Measurements from ENCODE around the gene WWOX. TPM values are rescaled to one million over a fixed set of nuclear protein-coding genes. Genes with fewer than 3 reads are reported as not detected.
A peak's percentile ranks its signal among the peaks of the same experiment; 100 is the strongest.

Gene WWOX
- total and polyA plus RNA-seq, 2 of the 13 experiments (the other 11 are each of a cell fraction or from before 2014, with no cell fraction given) = 9.1 to 37.4 TPM

DNA sequence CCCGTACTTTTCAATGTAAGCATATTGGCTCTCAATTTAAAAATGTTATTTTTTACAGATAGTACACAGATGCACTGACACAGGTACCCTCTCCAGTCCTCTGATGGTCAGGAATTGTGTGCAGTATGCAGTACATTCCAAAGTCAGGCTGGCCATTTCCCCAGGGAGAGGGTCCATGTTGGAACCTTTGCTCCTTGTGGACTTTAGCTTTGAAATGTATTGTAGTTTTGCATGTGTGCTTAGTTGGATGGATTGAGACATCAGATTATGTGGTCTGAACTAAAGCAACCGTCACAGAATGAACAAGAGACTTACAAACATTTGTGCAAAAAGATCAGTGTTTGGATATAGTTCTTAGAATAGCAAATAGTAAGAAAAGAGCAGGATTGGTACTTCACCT lies 381.1 kb downstream of the WWOX start (continued):
- TF ChIP-seq, protein P1, sequence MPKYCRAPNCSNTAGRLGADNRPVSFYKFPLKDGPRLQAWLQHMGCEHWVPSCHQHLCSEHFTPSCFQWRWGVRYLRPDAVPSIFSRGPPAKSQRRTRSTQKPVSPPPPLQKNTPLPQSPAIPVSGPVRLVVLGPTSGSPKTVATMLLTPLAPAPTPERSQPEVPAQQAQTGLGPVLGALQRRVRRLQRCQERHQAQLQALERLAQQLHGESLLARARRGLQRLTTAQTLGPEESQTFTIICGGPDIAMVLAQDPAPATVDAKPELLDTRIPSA (CRISPR knock-in tag; IDR thresholded peaks at IDR 0.05; ENCODE audit: borderline replicate concordance) = no peak
- TF ChIP-seq ZNF678 (CRISPR knock-in tag; IDR thresholded peaks at IDR 0.05) = no peak
- peak; percentile 80; the same call in 1 of the 2 replicates for TF ChIP-seq ZBTB20 (CRISPR knock-in tag; IDR thresholded peaks at IDR 0.05; ENCODE audit: borderline replicate concordance, low read depth)
- no peak for TF ChIP-seq TFDP1 (CRISPR knock-in tag; IDR thresholded peaks at IDR 0.05; ENCODE audit: borderline replicate concordance)
- peak; percentile 68 for TF ChIP-seq ZNF331 (CRISPR knock-in tag; IDR thresholded peaks at IDR 0.05)
- TF ChIP-seq ZNF839 (CRISPR knock-in tag; IDR thresholded peaks at IDR 0.05; ENCODE audit: borderline replicate concordance) = no peak
- 0 out of 2 replicates have a peak, but pooled peaks have one; percentile 53 for TF ChIP-seq KDM4B (CRISPR knock-in tag; IDR thresholded peaks at IDR 0.05)
- TF ChIP-seq MIER3 (CRISPR knock-in tag; IDR thresholded peaks at IDR 0.05; ENCODE audit: borderline replicate concordance) = peak; percentile 16; the same call in 1 of the 2 replicates
- no peak for TF ChIP-seq ZNF747 (CRISPR knock-in tag; IDR thresholded peaks at IDR 0.05; ENCODE audit: borderline replicate concordance)
- no peak for TF ChIP-seq FOXA1 (IDR thresholded peaks at IDR 0.05)
- peak; percentile 74 for TF ChIP-seq FOXA1 (CRISPR knock-in tag; IDR thresholded peaks at IDR 0.05)
- TF ChIP-seq NR2F1 (CRISPR knock-in tag; IDR thresholded peaks at IDR 0.05) = peak in 1 of 2 experiments; percentile 60; a peak in 1 of 4 replicates
- TF ChIP-seq TCF7 (IDR thresholded peaks at IDR 0.05; ENCODE audit: low read depth) = peak; percentile 56; the same call in 1 of the 2 replicates
- TF ChIP-seq ZSCAN12 (CRISPR knock-in tag; IDR thresholded peaks at IDR 0.05) = no peak
- peak; percentile 67 for TF ChIP-seq CREM (IDR thresholded peaks at IDR 0.05)
- no peak for TF ChIP-seq CREM (CRISPR knock-in tag; IDR thresholded peaks at IDR 0.05)
- no peak for TF ChIP-seq SATB2 (CRISPR knock-in tag; IDR thresholded peaks at IDR 0.05)
- TF ChIP-seq, protein P2, sequence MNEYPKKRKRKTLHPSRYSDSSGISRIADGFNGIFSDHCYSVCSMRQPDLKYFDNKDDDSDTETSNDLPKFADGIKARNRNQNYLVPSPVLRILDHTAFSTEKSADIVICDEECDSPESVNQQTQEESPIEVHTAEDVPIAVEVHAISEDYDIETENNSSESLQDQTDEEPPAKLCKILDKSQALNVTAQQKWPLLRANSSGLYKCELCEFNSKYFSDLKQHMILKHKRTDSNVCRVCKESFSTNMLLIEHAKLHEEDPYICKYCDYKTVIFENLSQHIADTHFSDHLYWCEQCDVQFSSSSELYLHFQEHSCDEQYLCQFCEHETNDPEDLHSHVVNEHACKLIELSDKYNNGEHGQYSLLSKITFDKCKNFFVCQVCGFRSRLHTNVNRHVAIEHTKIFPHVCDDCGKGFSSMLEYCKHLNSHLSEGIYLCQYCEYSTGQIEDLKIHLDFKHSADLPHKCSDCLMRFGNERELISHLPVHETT (CRISPR knock-in tag; conservative IDR thresholded peaks at IDR 0.05) = 0 out of 2 replicates have a peak, but pooled peaks have one; percentile 37
- no peak for TF ChIP-seq NFYC (CRISPR knock-in tag; IDR thresholded peaks at IDR 0.05)
- 0 out of 2 replicates have a peak, but pooled peaks have one; percentile 40 for TF ChIP-seq SSRP1 (CRISPR knock-in tag; IDR thresholded peaks at IDR 0.05)
- no peak for TF ChIP-seq CREBL2 (CRISPR knock-in tag; IDR thresholded peaks at IDR 0.05; ENCODE audit: borderline replicate concordance)
- 0 out of 2 replicates have a peak, but pooled peaks have one; percentile 53 for TF ChIP-seq ZNF761 (CRISPR knock-in tag; conservative IDR thresholded peaks at IDR 0.05)
- TF ChIP-seq GTF2F1 (IDR thresholded peaks at IDR 0.05; ENCODE audit: low read length) = no peak
- no peak for TF ChIP-seq NFE2L1 (CRISPR knock-in tag; IDR thresholded peaks at IDR 0.05; ENCODE audit: borderline replicate concordance)
- TF ChIP-seq SP4 (CRISPR knock-in tag; IDR thresholded peaks at IDR 0.05) = peak; percentile 19; the same call in 1 of the 2 replicates
- no peak for TF ChIP-seq ZNF773 (CRISPR knock-in tag; IDR thresholded peaks at IDR 0.05; ENCODE audit: borderline replicate concordance)
- TF ChIP-seq ZMYM4 (CRISPR knock-in tag; IDR thresholded peaks at IDR 0.05) = peak; percentile 93
- peak; percentile 31; the same call in 1 of the 2 replicates for TF ChIP-seq KMT2A (CRISPR knock-in tag; IDR thresholded peaks at IDR 0.05)
- 0 out of 2 replicates have a peak, but pooled peaks have one; percentile 8 for TF ChIP-seq FOXK2 (IDR thresholded peaks at IDR 0.05)
- peak; percentile 71 for TF ChIP-seq BCL6 (CRISPR knock-in tag; IDR thresholded peaks at IDR 0.05)
- peak; percentile 79 for TF ChIP-seq PPARG (CRISPR knock-in tag; conservative IDR thresholded peaks at IDR 0.05)
- TF ChIP-seq ZNF343 (CRISPR knock-in tag; IDR thresholded peaks at IDR 0.05) = peak; percentile 70; the same call in 1 of the 2 replicates
- TF ChIP-seq NCOA2 (CRISPR knock-in tag; IDR thresholded peaks at IDR 0.05) = peak; percentile 73
